Adrenal gland (tissue), 5 donors: Measurements from ENCODE around the gene DCHS2.

ENCODE experiments used
- CTCF ChIP-seq, 6 experiments: fragments of 450-650 bp in 4 of 6; fragments of 200-600 bp in 2 of 6; sonication (generic) in 1 of 6; IDR thresholded peaks; 1 replicate in 5 of 6; 2 replicates in 1 of 6; pipeline versions ENCODE4 v1.5.1 to v1.8.0; 2016 to 2021; ENCODE audit warnings: antibody characterized with exemption in 6 of 6, mild to moderate bottlenecking in 2 of 6, moderate library complexity in 1 of 6
- POLR2A ChIP-seq, 2 donors: fragments of 450-650 bp; IDR thresholded peaks; one replicate each; pipeline ENCODE4 v1.6.1; 2017; ENCODE audit warnings: antibody characterized with exemption in 2 of 2, mild to moderate bottlenecking in 2 of 2, moderate library complexity in 1 of 2
- donor health status: DM: no; HTN: no; CAD: no.

GRCh38 chr4:154276496-154276895 is 215.1 kb downstream of the DCHS2 start:
- TF ChIP-seq POLR2A (IDR thresholded peaks at IDR 0.05) (no peak), CTCF (IDR thresholded peaks at IDR 0.05) (no peak)
